Measurements from ENCODE around the gene CDK5RAP1.

CDK5RAP1 gene

DNA sequence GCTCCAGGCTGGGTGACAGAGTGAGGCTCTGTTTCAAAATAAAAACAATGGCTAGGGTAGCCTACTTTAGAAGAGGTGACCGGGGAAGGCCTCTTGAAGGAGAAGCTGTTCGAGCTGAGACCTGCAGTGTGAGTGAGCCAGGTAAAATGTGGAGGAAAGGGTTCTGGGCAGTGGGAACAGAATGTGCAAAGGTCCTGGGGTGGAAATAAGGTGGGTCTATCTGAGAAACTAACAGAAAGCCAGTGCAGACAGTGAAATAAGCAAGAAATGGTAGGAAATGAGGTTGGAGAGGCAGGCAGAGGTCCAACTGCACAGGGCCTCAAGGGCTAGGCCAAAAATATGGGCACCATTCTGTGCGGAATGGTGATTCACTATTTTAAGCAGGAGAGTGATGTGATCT, 64.9 kb downstream of the CDK5RAP1 start:
- H3K27ac ChIP-seq (ENCODE audit: low read depth, low read length), result no peak overlapping the region
- H3K4me3 ChIP-seq (ENCODE audit: low read length), result no peak overlapping the region
- H3F3A ChIP-seq (ENCODE audit: control insufficient read depth, insufficient read depth), result no peaks in the 10 kb centered on the region
- H3K79me2 ChIP-seq (ENCODE audit: control insufficient read depth, low read length), result no peaks in the 10 kb centered on the region
- no peaks in the 10 kb centered on the region for H3K4me1 ChIP-seq (ENCODE audit: control insufficient read depth, low read length)
- no peaks in the 10 kb centered on the region for H3K9me3 ChIP-seq (ENCODE audit: control insufficient read depth, insufficient read depth, low read length)
- no peaks in the 10 kb centered on the region for H3K27me3 ChIP-seq (ENCODE audit: control insufficient read depth, low read length)
- H3K9me2 ChIP-seq (replicated peaks; ENCODE audit: control insufficient read depth, low read length), result no peaks in the 10 kb centered on the region
- no peaks in the 10 kb centered on the region for H3K36me3 ChIP-seq (ENCODE audit: control insufficient read depth, low read length)
- TF ChIP-seq, protein P1, sequence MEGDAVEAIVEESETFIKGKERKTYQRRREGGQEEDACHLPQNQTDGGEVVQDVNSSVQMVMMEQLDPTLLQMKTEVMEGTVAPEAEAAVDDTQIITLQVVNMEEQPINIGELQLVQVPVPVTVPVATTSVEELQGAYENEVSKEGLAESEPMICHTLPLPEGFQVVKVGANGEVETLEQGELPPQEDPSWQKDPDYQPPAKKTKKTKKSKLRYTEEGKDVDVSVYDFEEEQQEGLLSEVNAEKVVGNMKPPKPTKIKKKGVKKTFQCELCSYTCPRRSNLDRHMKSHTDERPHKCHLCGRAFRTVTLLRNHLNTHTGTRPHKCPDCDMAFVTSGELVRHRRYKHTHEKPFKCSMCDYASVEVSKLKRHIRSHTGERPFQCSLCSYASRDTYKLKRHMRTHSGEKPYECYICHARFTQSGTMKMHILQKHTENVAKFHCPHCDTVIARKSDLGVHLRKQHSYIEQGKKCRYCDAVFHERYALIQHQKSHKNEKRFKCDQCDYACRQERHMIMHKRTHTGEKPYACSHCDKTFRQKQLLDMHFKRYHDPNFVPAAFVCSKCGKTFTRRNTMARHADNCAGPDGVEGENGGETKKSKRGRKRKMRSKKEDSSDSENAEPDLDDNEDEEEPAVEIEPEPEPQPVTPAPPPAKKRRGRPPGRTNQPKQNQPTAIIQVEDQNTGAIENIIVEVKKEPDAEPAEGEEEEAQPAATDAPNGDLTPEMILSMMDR (IDR thresholded peaks at IDR 0.05; ENCODE audit: low read depth, low read length, poor library complexity, severe bottlenecking), result no peak
- TF ChIP-seq EZH2phosphoT487 (IDR thresholded peaks at IDR 0.05; ENCODE audit: borderline replicate concordance, low read length), result no peak
- H4K20me1 ChIP-seq (ENCODE audit: control insufficient read depth, insufficient read depth, low read depth, low read length), result no peaks in the 10 kb centered on the region
- no peak overlapping the region for H3K4me2 ChIP-seq (ENCODE audit: low read length)

DNA sequence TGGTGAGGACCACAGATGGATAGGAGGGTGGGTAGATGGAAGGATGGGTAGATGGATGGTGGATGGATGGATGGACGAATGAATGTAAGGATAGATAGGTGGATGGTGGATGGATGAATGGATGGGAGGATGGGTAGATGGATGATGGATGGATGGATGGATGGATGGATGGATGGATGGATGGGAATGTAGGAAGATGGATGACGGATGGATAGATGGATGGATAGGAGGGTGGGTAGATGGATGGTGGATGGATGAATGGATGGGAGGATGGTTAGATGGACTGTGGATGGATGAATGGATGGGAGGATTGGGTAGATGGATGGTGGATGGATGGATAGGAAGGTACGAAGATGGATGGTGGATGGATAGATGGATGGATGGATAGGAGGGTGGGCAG, 67.2 kb downstream of the CDK5RAP1 start:
- Histone ChIP-seq H3K4me2 (ENCODE audit: low read length) (no peak overlapping the region), H4K20me1 (ENCODE audit: control insufficient read depth, insufficient read depth, low read depth, low read length) (no peaks in the 10 kb centered on the region), H3K4me1 (ENCODE audit: control insufficient read depth, low read length) (no peaks in the 10 kb centered on the region), H3F3A (ENCODE audit: control insufficient read depth, insufficient read depth) (no peaks in the 10 kb centered on the region), H3K4me3 (ENCODE audit: low read length) (no peak overlapping the region), H3K9me3 (ENCODE audit: control insufficient read depth, insufficient read depth, low read length) (no peaks in the 10 kb centered on the region), H3K27me3 (ENCODE audit: control insufficient read depth, low read length) (no peaks in the 10 kb centered on the region), H3K9me2 (replicated peaks; ENCODE audit: control insufficient read depth, low read length) (no peaks in the 10 kb centered on the region), H3K36me3 (ENCODE audit: control insufficient read depth, low read length) (no peaks in the 10 kb centered on the region), H3K79me2 (ENCODE audit: control insufficient read depth, low read length) (no peaks in the 10 kb centered on the region), H3K27ac (ENCODE audit: low read depth, low read length) (no peak overlapping the region)
- TF ChIP-seq, protein P1 (IDR thresholded peaks at IDR 0.05; ENCODE audit: low read depth, low read length, poor library complexity, severe bottlenecking), result no peak

DNA sequence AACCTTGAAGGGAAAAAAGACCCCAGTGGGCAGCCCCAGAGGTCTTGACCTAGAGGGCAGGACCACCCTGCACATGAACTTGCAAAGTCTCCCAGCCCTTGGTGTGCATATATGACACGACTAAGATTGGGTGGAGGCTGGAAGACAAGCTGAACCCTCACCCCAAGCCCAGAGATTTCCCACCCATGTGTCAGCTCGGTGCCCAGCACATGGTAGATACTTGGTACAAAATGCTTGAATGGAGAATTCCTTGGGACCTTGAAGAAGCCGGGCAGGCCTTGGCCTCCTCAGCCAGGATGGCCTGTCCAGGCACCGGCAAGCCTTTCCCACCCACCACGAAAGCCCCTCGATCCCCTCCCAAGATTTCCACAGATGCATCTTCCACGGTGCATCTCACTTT, 67.7 kb downstream of the CDK5RAP1 start:
- Histone ChIP-seq H3K4me1 (ENCODE audit: control insufficient read depth, low read length) (no peaks in the 10 kb centered on the region), H3K4me2 (ENCODE audit: low read length) (no peak overlapping the region), H3K9me2 (replicated peaks; ENCODE audit: control insufficient read depth, low read length) (no peaks in the 10 kb centered on the region), H3K9me3 (ENCODE audit: control insufficient read depth, insufficient read depth, low read length) (no peaks in the 10 kb centered on the region), H3F3A (ENCODE audit: control insufficient read depth, insufficient read depth) (no peaks in the 10 kb centered on the region), H3K27ac (ENCODE audit: low read depth, low read length) (no peak overlapping the region), H3K36me3 (ENCODE audit: control insufficient read depth, low read length) (no peaks in the 10 kb centered on the region), H4K20me1 (ENCODE audit: control insufficient read depth, insufficient read depth, low read depth, low read length) (no peaks in the 10 kb centered on the region), H3K79me2 (ENCODE audit: control insufficient read depth, low read length) (no peaks in the 10 kb centered on the region), H3K4me3 (ENCODE audit: low read length) (no peak overlapping the region), H3K27me3 (ENCODE audit: control insufficient read depth, low read length) (no peaks in the 10 kb centered on the region)
- TF ChIP-seq EZH2phosphoT487 (IDR thresholded peaks at IDR 0.05; ENCODE audit: borderline replicate concordance, low read length), result no peak
- TF ChIP-seq, protein P1 (IDR thresholded peaks at IDR 0.05; ENCODE audit: low read depth, low read length, poor library complexity, severe bottlenecking), result no peak
